ES-I3 (cell line): ENCODE results near the gene GAS7.

Experiments
- H3K36me3 ChIP-seq: 2 replicates; pipeline ENCODE4 v1.6.1; 2013; ENCODE audit warnings: mild to moderate bottlenecking, low read length, control low read depth, moderate library complexity; ENCODE audit not compliant: insufficient read depth
- H3K4me1 ChIP-seq: 2 replicates; pipeline ENCODE4 v1.6.1; 2013; ENCODE audit warnings: mild to moderate bottlenecking, control low read depth, low read length; ENCODE audit not compliant: insufficient read depth
- H3K9ac ChIP-seq: 2 replicates; pipeline ENCODE4 v1.6.1; 2013; ENCODE audit warnings: low read depth, mild to moderate bottlenecking, low read length, moderate library complexity
- H3K9me3 ChIP-seq: 2 replicates; pipeline ENCODE4 v1.6.1; 2013; ENCODE audit warnings: mild to moderate bottlenecking, low read length, moderate library complexity; ENCODE audit not compliant: control insufficient read depth, insufficient read depth

Gene GAS7

DNA sequence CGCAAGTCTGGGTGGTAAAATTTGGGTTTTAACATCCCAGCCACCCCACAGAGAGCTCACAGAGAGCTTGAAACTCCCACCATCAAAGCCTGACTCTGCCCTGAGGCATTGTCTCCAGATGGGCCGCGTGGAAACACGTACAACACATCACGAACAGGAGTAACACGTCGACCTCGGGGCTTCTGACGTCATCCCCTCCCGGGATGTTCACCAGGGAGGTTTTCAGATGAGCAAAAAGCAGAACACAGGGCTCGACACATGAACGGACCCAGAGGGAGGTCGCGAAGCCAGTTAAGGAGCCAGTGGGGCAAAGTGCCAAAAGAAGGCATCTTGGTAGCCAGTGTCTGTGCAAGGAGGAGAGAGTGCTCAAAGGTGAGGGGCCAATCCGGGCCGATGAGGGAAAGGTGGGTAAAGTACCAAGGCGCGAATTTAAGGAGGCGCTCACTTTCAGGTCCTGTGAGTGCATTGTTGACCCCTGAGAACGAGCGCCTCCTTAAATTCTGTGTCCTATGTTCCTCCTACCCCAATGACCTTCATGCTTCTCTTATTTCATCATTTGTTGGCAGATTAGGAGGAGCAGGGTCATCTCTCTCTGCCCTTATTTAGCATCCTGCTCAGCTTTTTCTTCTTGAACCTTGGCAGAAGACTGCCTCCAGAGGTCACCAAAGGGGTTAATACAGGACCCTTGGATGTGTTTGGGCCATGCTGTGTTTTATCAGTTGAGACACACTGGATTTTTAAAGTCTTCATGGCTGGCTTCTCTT lies 298.9 kb downstream of the GAS7 start:
- Histone ChIP-seq H3K9me3 (no peaks in the 10 kb centered on the region), H3K4me1 (no peaks in the 10 kb centered on the region), H3K36me3 (no peaks in the 10 kb centered on the region), H3K9ac (no peak overlapping the region)

GRCh38 chr17:9898812-9899211 lies 299.6 kb downstream of the GAS7 start:
- no peak overlapping the region for H3K9ac ChIP-seq

DNA sequence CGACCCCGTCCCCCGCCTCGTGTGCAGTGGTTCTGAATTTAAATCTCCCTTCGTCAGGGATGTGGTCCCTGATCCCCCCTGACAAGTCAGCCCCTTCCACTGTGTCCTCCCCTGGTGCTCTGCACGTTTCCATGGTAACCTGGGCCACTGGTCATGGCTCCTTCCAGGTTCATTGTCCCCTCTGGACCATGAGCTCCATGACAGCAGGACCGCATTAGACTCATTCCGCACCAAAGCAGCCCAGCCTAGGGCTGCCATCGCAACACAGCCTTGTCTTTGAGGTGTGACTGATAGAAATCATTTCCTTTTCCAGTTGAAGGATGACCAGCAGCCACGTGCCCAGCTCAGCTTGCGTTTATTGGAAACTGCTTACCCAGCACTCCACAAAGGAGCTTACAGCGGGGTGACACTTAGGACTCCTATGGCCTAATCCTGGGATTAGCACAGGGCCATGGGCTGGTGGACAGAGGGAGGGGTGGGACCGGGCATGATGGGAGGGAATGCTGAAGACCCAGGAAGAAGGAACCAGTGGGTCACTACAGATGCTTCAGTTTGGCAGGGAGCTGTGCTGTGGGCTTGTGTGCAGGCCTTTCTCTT lies 300.9 kb downstream of the GAS7 start:
- Histone ChIP-seq H3K9ac (no peak overlapping the region), H3K36me3 (no peaks in the 10 kb centered on the region), H3K9me3 (no peaks in the 10 kb centered on the region), H3K4me1 (no peaks in the 10 kb centered on the region)

More at GRCh38 chr17:9898812-9899211, 299.6 kb downstream of the GAS7 start:
- H3K36me3 ChIP-seq = no peaks in the 10 kb centered on the region
- no peaks in the 10 kb centered on the region for H3K4me1 ChIP-seq
- no peaks in the 10 kb centered on the region for H3K9me3 ChIP-seq

GRCh38 chr17:9895923-9896322 lies 302.5 kb downstream of the GAS7 start:
- H3K36me3 ChIP-seq = no peaks in the 10 kb centered on the region
- no peaks in the 10 kb centered on the region for H3K4me1 ChIP-seq
- no peak overlapping the region for H3K9ac ChIP-seq
- H3K9me3 ChIP-seq = no peaks in the 10 kb centered on the region

DNA sequence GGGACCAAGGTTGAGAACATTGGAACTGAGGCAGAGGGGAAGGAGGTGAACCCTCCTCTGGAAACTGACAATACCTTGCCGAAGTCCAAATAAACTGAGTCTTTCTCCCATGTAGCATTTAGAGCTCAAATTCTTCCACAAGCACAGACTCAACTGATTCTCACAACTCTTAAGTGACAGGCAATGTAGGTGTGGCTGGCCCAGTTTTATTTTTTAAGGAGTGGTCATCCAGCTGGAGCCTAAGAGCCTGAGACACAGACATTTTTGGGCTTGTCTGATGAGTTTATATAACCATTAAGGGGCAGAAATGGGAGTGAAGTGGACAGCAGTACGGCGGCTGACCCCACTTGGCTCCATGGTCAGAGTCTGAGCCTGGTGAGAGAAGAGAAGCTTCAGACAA lies 304.2 kb downstream of the GAS7 start:
- Histone ChIP-seq H3K9ac (no peak overlapping the region), H3K36me3 (no peaks in the 10 kb centered on the region), H3K9me3 (no peaks in the 10 kb centered on the region), H3K4me1 (no peaks in the 10 kb centered on the region)

DNA sequence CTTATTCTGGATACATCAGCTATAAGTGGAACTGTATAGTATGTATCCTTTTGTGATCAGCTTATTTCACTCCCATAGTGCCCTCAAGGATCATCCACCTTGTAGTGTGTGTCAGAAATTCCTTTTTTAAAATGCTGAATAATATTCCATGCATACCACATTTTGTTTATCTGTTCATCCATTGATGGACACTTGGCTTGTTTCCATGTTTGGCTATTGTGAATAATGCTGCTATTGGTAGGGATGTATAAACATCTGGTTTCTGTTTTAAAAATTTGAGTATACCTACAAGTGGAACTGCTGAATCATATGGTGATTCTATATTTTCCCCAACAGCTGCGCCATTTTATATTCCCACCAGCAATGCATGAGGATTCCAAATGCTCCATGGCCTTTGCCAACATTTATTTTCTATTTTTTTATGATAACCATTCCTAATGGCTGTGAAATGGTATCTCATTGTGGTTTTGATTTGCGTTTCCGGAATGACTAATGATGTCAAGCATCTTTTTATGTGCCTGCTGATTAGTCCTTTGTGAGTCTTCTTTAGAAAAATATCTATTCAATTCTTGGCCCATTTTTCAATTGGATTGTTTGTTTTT lies 304.9 kb downstream of the GAS7 start:
- H3K9me3 ChIP-seq = no peaks in the 10 kb centered on the region
- no peaks in the 10 kb centered on the region for H3K36me3 ChIP-seq
- H3K9ac ChIP-seq = no peak overlapping the region
- H3K4me1 ChIP-seq = no peaks in the 10 kb centered on the region

GRCh38 chr17:9890124-9890523 lies 308.3 kb downstream of the GAS7 start:
- no peaks in the 10 kb centered on the region for H3K36me3 ChIP-seq
- peaks cover 3% of the 10 kb centered on the region; the same call in 1 of the 2 replicates for H3K9me3 ChIP-seq
- H3K4me1 ChIP-seq = no peaks in the 10 kb centered on the region
- no peak overlapping the region for H3K9ac ChIP-seq

DNA sequence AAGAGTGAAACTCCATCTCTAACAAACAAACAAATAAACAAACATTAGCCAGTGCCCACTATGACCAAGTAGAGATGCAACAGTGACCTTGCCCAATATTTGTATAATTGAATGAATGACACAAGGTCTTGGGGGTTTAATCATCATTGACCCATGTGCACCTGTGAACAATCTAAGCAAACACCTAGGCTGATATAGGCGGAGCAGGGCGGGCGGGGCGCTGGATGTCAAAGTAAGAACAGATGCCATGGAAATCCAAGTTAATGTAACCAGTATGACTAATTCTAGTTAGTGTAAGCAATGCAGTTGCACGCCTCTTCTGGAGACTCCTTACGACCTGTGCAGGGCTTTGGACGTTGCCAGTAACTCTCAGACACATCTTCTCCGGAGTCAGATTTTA lies 310.9 kb downstream of the GAS7 start:
- Histone ChIP-seq H3K9me3 (peaks cover 13% of the 10 kb centered on the region), H3K9ac (no peak overlapping the region), H3K36me3 (no peaks in the 10 kb centered on the region), H3K4me1 (no peaks in the 10 kb centered on the region)

DNA sequence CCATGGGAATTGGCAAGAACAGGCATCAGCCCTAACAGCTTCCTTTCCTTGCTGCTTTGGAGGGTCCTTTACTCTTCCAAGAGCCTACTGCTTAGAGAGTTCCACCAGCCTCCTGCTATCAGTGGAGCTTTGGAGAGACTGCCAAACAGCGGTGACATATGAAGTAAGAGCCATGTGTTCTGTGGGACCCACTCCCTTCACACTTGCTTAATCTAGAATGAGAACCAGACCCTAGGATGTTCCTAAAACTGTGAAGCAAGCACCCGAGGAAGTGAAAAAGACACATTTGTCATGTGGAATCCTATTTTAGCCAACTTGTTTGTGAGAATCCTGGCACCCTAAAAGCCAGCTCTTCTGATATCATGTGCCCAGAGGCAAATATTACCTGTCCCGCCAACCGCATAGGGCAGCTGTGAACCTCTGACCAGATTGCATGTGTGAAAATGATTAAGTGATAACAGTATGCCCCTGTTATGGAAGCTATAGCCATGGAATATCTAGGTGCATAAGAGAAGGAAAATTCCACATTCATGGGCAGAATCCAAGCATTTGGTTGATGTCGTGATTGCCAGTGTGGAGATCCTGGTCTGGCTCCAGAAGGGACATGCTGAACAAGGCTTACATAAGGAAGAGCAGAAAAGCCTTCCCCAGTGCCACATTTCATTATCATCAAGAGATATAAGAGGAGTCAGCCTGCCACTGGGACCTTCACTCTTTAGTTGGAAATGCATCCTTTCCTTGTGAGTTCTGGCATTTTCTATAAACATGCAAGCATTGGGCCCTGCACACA lies 312.1 kb downstream of the GAS7 start:
- no peak overlapping the region for H3K9ac ChIP-seq
- H3K36me3 ChIP-seq = no peaks in the 10 kb centered on the region
- H3K9me3 ChIP-seq = peaks cover 22% of the 10 kb centered on the region
- H3K4me1 ChIP-seq = no peaks in the 10 kb centered on the region

- peaks cover 22% of the 10 kb centered on the region for H3K9me3 ChIP-seq
- H3K4me1 ChIP-seq = no peaks in the 10 kb centered on the region
- H3K9ac ChIP-seq = no peak overlapping the region
- no peaks in the 10 kb centered on the region for H3K36me3 ChIP-seq
These were observed 315.0 kb downstream of the GAS7 start for GRCh38 chr17:9883451-9883850.

- H3K9ac ChIP-seq = no peak overlapping the region
- no peaks in the 10 kb centered on the region for H3K4me1 ChIP-seq
- no peaks in the 10 kb centered on the region for H3K36me3 ChIP-seq
- H3K9me3 ChIP-seq = peaks cover 21% of the 10 kb centered on the region
These were observed 317.8 kb downstream of the GAS7 start for GRCh38 chr17:9880582-9880999.

DNA sequence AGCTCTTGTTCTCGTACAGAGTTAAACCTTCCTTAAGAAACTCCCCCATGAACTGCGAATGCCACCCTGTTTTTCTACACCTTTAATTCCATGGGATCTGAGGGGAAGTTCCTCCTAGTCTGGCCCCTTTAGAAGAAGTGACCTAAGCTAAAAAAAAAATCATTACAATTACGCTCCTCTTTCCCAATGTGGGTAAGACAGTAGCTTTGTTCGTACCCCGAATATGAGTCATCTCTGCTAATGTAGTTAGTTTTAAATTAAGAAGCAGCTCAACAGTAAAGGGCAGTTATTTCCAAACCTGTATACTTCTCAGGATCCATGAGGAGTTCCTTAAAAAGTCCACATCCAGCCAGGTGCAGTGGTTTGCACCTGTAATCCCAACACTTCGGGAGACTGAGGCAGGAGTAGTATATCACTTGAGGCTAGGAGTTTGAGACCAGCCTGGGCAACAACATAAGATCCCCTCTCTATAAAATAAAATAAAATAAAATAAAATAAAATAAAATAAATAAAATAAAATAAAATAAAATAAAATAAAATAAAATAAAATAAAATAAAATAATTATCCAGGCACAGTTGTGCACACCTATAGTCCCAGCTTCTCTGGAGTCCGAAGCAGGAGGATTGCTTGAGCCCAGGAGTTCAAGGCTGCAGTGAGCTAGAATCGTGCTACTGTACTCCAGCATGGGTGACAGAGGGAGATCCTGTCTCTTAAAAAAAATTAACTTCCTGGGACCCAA lies 319.4 kb downstream of the GAS7 start:
- Histone ChIP-seq H3K4me1 (no peaks in the 10 kb centered on the region), H3K9me3 (peaks cover 19% of the 10 kb centered on the region; the same call in 1 of the 2 replicates), H3K36me3 (no peaks in the 10 kb centered on the region), H3K9ac (no peak overlapping the region)

- peaks cover 15% of the 10 kb centered on the region; the same call in 1 of the 2 replicates for H3K9me3 ChIP-seq
- no peaks in the 10 kb centered on the region for H3K4me1 ChIP-seq
- H3K36me3 ChIP-seq = no peaks in the 10 kb centered on the region
- no peak overlapping the region for H3K9ac ChIP-seq
These were observed 320.1 kb downstream of the GAS7 start for GRCh38 chr17:9878356-9878755.

DNA sequence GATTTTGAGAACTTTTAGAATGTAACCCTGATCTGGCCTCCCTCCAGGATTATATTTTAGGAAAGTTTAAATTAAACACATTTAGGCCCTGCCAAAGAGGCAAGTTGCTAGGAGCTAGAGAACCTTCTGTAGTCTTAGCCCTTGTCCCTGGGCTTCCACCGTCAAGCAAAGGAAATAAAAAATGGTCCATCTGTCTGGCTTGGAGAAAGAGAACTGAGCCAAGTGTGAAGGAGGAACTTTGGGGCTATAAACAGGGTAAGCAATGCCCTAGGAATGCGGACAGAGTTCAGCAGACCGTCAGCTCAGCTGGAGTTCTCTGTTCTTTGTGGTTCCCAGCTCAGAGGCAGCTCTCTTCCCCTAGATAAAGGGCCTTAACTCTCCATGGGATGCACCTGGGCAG lies 323.0 kb downstream of the GAS7 start:
- H3K9ac ChIP-seq = no peak overlapping the region

More for the DNA sequence above, 323.0 kb downstream of the GAS7 start:
- Histone ChIP-seq H3K4me1 (no peaks in the 10 kb centered on the region), H3K9me3 (no peaks in the 10 kb centered on the region), H3K36me3 (no peaks in the 10 kb centered on the region)
